Subcutaneous adipose tissue (tissue), 4 donors: ENCODE results near the gene NPLOC4. TPM values are rescaled to one million over a fixed set of nuclear protein-coding genes. Genes with fewer than 3 reads are reported as not detected.

Experiments
- total RNA-seq, 4 donors: library from RNA; depleted of rRNA; stranded (reverse); fragments of >200 nt; gene quantifications; one replicate each; pipeline ENCODE4 v1.1.0, GENCODE V29; 2016
- TF ChIP-seq, protein P1 (sequence below): fragments of 450-650 bp; IDR thresholded peaks from one replicate; pipeline ENCODE4 v1.5.1; 2016; ENCODE audit warnings: low read depth, mild to moderate bottlenecking, control low read depth, antibody characterized with exemption, moderate library complexity

NPLOC4 gene
- total RNA-seq, 4 donors from 2014 or later, result 47.4 to 112 (median 62.8) TPM

DNA sequence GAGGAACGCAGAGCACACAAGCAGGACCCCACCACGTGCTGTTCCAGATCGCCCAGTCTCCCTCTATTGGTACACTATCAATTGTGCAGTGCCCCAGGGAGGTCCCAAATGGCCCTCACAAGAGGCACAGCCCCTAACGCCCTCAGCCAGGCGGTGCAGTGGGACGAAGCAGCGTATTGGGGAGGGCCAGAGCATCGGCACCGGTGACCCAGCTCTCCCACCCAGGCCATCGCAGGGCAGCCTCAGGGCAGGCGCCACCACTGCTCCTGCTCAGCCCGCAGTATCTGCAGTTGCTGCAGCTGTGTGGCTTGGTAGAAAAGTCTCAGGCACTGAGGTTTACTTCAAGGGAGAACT, 78.8 kb downstream of the NPLOC4 start:
- TF ChIP-seq, protein P1, sequence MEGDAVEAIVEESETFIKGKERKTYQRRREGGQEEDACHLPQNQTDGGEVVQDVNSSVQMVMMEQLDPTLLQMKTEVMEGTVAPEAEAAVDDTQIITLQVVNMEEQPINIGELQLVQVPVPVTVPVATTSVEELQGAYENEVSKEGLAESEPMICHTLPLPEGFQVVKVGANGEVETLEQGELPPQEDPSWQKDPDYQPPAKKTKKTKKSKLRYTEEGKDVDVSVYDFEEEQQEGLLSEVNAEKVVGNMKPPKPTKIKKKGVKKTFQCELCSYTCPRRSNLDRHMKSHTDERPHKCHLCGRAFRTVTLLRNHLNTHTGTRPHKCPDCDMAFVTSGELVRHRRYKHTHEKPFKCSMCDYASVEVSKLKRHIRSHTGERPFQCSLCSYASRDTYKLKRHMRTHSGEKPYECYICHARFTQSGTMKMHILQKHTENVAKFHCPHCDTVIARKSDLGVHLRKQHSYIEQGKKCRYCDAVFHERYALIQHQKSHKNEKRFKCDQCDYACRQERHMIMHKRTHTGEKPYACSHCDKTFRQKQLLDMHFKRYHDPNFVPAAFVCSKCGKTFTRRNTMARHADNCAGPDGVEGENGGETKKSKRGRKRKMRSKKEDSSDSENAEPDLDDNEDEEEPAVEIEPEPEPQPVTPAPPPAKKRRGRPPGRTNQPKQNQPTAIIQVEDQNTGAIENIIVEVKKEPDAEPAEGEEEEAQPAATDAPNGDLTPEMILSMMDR, result no peak

DNA sequence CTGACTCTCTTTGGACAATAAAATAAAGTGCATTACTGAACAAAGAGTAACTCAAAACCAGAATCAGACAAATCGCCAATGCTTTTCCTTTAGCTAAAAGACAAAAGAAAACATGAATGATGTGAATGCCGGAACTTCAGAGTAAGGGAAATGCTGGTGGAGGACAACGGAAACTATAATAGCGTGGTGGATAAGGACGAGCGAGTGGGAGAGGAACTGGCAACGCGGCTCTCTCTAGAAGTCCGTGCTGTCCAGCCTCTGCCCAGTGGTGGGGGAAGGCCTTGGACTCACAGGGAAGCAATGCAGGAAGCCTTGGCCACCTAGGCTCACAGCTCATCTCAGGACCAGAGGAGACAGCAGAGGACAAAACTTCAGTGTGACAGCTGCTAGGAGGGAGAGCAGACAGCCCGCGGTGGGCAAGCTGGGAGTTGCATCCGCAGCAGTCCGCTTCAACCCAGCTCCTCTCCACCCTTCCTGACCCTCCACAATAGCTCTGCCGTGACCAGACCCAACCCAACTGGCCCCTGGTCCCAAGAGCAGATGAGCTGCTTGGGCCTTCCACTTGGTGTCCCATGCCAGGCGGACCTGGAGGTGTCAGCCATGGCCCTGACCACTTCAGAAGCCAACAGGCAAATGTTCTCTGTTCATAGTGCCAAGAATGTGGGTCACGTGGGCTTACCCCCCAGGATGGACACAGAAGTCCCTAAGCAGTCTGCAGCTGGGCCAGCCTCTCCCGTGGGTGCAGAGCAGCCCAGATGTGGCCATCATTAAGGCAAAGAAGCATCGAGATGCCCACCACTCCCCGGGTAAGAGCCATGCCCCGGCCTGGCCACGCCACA, 79.4 kb downstream of the NPLOC4 start:
- TF ChIP-seq, protein P1, result no peak

DNA sequence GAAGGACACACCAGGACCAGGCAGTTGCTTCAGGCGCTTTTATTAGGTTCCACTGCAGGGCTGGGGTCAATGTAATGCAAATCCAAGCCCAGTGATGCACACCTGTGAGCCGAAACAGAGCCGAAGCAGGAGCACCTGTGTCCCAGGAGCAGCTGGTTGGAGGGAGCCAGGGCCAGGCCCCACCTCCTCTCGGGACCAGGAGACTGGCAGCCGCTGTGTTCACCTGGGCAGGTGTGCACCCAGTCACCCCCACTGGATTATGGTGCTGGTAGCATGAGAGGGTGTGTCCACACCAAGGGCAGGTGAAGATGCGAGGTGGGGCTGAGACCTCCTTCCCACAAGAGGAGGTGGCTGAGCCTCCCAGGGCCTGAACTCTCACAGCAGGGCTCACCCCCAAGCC, 80.0 kb downstream of the NPLOC4 start:
- TF ChIP-seq, protein P1, result no peak

DNA sequence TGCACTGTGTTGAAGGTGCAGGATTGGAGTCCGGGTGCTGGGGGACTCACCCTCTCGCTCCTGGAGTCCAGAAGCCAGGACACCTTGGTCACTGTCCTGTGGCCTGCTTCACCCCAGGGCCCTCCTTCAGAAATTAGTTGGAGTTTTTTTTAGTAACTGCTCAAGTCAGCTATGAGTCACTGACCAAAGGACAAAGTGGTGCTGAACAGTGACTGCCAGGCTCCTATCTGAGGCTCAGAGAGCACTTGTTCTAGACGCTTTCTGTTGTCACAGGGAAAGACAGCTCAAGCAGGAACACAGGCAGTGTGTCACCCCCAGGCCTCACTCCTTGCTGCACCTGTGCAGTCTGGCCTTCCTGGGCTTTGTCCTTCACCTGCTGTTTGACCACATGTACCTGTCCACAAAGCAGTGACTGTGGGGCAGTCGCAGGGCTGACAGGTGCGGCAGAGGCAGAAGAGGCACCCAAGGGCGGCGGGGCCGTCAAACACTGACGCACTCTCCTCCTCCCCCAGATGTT, 80.7 kb downstream of the NPLOC4 start:
- TF ChIP-seq, protein P1, result no peak

DNA sequence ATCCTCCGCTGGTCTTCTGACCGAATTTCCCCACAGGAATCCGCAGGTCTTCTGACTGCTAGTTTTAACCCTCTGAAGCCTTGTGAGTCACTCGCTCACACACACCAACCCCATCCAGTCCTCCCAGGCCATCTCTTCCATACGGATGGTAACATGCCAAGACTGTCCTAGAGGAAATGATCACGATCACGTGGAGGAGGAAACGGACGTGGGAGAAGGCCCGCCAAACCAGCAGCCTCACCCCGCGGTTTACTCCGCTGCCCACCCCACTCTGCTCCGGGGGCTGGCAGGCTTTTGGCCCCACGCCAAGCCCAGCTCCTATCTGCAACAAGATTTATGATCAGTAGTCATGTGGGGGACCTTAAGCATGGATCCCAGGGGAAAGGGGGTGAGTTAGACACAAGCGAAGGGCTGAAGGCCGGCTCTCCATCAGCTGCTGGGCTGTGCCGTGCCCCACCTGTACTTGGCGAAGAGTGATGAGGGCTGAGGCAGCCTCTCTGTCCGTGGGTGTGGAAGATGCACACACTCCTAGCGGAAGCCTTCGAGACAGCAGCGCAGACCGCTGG, 83.2 kb downstream of the NPLOC4 start:
- TF ChIP-seq, protein P1, result no peak

DNA sequence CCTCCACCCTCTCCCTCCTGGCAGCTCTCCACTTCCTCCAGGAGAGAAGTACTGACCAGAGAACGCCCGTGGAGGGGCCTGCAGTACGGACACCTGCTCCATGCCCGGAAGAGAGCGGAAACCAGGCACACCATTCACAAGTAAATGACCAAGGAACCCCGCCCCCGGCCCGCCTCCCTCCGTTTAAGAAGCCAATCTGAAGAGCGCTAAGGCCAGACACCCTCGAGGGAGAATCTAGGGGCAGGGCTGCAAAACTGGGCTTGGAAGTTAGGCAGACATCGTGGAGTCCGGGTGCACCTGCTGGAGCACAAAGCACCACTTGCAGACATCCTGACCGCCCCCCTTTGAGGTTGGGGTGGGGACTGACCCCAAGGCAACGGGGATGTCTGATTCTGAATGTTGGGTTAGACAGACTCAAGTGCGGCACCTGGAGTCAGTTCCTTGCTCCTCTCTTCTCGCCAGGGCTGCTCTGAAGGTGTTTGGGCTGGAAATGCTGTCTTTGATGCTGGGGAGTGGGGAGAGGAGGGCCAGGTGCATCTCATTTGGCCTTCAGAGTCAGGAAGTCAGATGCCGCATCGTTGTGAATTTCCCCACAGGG, 83.8 kb downstream of the NPLOC4 start:
- TF ChIP-seq, protein P1, result no peak
